Astrocyte of the cerebellum (primary cell): ENCODE data around the gene SKAP1.

ENCODE experiments used
- DNase-seq: peaks from one replicate; pipeline ENCODE4 v3.0.0-alpha.2; 2011; ENCODE audit warnings: low read depth
- H3K4me3 ChIP-seq: 2 replicates; pipeline ENCODE4 v1.5.1; 2011; ENCODE audit warnings: mild to moderate bottlenecking, low read depth, low read length, moderate library complexity
- CTCF ChIP-seq: IDR thresholded peaks from 2 replicates; pipeline ENCODE4 v1.5.1; 2012; ENCODE audit warnings: low read length, low read depth, moderate library complexity, mild to moderate bottlenecking; ENCODE audit errors: missing control alignments
- in situ Hi-C: cut with HindIII; loops from 2 replicates; pipeline ENCODE4 v1.10.0; 2017; ENCODE audit warnings: low sequenced_read_pairs

The SKAP1 gene

GRCh38 chr17:48179071-48179945 is 250.7 kb downstream of the SKAP1 start:
- in situ Hi-C loops, result no loop called here
- no peak overlapping the region for H3K4me3 ChIP-seq
- peak; percentile 57 for DNase-seq
- TF ChIP-seq CTCF, result no peak

- DNase-seq, result no peak
- H3K4me3 ChIP-seq, result no peak overlapping the region
- in situ Hi-C loops, result no loop called here
- no peak for TF ChIP-seq CTCF
Measured at GRCh38 chr17:48178317-48178716, 251.7 kb downstream of the SKAP1 start.

- TF ChIP-seq CTCF, result no peak
- in situ Hi-C loops, result no loop called here
- no peak for DNase-seq
- H3K4me3 ChIP-seq, result no peak overlapping the region
Measured at GRCh38 chr17:48177816-48178215, 252.2 kb downstream of the SKAP1 start.

DNA sequence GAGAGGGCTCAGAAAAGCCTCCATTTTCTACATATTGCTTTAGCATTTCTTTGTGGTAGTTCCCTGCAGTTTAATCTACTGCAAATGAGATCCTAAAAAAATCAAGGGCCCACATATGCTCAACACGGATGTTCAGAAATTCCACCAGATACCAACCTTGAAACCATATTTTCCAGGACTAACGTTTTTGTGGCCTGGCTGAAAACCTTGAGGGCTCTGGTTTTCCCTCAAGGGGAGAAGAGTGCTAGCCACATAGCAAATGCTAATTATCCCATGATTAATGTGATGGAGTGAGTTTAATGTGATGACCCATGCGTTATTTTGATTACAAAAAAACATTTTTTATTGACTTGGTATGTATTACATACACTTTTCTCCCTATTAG is 253.6 kb downstream of the SKAP1 start:
- peak; percentile 41 for DNase-seq
- no peak for TF ChIP-seq CTCF
- H3K4me3 ChIP-seq, result no peak overlapping the region
- in situ Hi-C loops, result no loop called here

DNA sequence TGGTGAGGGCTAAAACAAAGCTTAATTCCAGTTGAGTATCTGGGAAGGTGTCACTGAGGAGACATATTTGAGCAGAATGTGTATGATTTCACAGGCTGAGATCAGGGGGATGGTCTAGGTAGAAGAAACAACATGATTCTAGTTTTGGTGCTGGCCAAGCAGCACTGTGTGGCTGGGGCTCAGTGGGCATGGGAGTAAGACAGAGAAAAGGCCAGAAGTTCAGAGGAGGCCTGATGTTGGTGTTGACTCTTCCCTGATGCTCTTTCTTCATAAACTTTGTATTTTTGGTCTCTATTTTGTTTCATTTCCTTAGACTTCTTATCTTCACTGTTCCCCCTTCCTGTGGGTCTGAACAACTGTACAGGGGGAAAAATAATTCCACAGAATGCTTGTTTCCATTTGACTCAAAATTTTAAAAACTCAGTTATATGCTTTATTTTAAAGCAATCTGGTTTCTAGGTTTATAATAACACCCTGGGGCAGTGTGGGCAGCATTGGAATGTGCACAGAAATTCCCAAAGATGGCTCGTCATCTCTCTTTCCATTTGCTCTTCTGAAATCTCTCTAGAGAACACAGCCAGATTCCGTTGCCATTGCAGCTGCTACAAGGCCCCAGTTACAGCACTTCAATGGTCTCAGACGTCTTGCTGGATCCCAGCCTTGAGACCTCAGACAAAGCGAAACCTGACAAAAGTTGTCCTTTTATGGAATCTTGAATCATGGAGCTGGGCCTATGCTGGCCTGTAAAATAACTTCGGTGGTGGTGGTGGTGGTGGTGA is 254.1 kb downstream of the SKAP1 start:
- TF ChIP-seq CTCF, result no peak
- in situ Hi-C loops, result no loop called here
- no peak for DNase-seq
- no peak overlapping the region for H3K4me3 ChIP-seq

GRCh38 chr17:48174833-48175523 is 255.0 kb downstream of the SKAP1 start:
- H3K4me3 ChIP-seq, result no peak overlapping the region
- in situ Hi-C loops, result no loop called here
- TF ChIP-seq CTCF, result no peak
- DNase-seq, result no peak
